Astrocyte of the cerebellum (primary cell): Measurements from ENCODE around the gene PPT2.

Experiments used
- DNase-seq: peaks from one replicate; pipeline ENCODE4 v3.0.0-alpha.2; 2011; ENCODE audit warnings: low read depth
- H3K4me3 ChIP-seq: 2 replicates; pipeline ENCODE4 v1.5.1; 2011; ENCODE audit warnings: mild to moderate bottlenecking, low read depth, low read length, moderate library complexity
- CTCF ChIP-seq: IDR thresholded peaks from 2 replicates; pipeline ENCODE4 v1.5.1; 2012; ENCODE audit warnings: low read length, low read depth, moderate library complexity, mild to moderate bottlenecking; ENCODE audit errors: missing control alignments
- in situ Hi-C: cut with HindIII; loops from 2 replicates; pipeline ENCODE4 v1.10.0; 2017; ENCODE audit warnings: low sequenced_read_pairs

The PPT2 gene

GRCh38 chr6:32158052-32158451, 4.1 kb downstream of the PPT2 start:
- in situ Hi-C loops = no loop called here
- no peak for TF ChIP-seq CTCF
- DNase-seq = no peak
- H3K4me3 ChIP-seq = no peak overlapping the region

GRCh38 chr6:32163559-32164258, 9.8 kb downstream of the PPT2 start:
- TF ChIP-seq CTCF = no peak
- no peak for DNase-seq
- in situ Hi-C loops = no loop called here
- H3K4me3 ChIP-seq = no peak overlapping the region

- TF ChIP-seq CTCF = no peak
- no peak for DNase-seq
- in situ Hi-C loops = no loop called here
- H3K4me3 ChIP-seq = no peak within 1 kb of the TSS
These were observed 10.4 kb downstream of the PPT2 start, which contains the start of gene EGFL8 for GRCh38 chr6:32164295-32164694. EGFL8 (plus strand) TSS chr6:32164595; CDS start chr6:32166166, 1,571 bp downstream.

- in situ Hi-C loops = no loop called here
- TF ChIP-seq CTCF = no peak
- no peak overlapping the region for H3K4me3 ChIP-seq
- DNase-seq = no peak
These were observed 12.6 kb downstream of the PPT2 start for GRCh38 chr6:32166411-32167061.

GRCh38 chr6:32167154-32167760, 13.3 kb downstream of the PPT2 start:
- in situ Hi-C loops = no loop called here
- no peak for TF ChIP-seq CTCF
- DNase-seq = no peak
- H3K4me3 ChIP-seq = no peak overlapping the region

- no peak overlapping the region for H3K4me3 ChIP-seq
- no peak for TF ChIP-seq CTCF
- no peak for DNase-seq
- in situ Hi-C loops = no loop called here
These were observed 13.9 kb downstream of the PPT2 start for GRCh38 chr6:32167761-32168262.
